NCI-H510A treated with DMSO at 0.1 percent for 48 hours (cell line): ENCODE results near the gene ALKBH7.
A peak's percentile ranks its signal among the peaks of the same experiment; 100 is the strongest.
"Not testable (repeated sequence)": the region's sequence is repeated elsewhere in the genome, so short reads cannot be mapped to it uniquely, and the experiment has no call there.

Experiments used
- DNase-seq: peaks from one replicate; lab custom pipeline; 2025; lab: John Stamatoyannopoulos, UW

Gene ALKBH7

GRCh38 chr19:6372594-6373095, at the start of gene ALKBH7:
TSS of gene ALKBH7 (plus strand) at chr19:6372794. CDS start at chr19:6372821, 27 bp downstream.
- peak; percentile 99 for DNase-seq

- DNase-seq = no peak
Observed at GRCh38 chr19:6324757-6325156, 47.8 kb upstream of the ALKBH7 start.

DNA sequence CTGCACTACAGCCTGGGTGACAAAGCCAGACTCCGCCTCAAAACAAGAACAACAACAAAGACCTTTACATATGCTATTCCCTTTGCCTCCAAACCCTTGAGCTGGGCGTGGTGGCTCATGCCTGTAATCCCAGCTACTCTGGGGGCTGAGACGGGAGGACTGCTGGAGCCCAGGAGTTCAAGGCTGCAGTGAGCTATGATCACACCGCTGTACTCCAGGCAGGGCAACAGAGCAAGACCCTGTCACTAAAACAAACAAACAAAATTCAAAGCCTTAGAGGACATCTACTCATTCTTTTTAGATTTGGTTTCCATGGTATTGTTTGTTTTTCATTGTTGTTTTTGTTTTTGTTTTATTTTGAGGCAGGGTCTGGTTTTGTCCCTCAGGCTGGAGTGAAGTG, 47.0 kb upstream of the ALKBH7 start:
- no peak for DNase-seq

- no peak for DNase-seq
Observed at GRCh38 chr19:6326815-6327214, 45.8 kb upstream of the ALKBH7 start.

DNA sequence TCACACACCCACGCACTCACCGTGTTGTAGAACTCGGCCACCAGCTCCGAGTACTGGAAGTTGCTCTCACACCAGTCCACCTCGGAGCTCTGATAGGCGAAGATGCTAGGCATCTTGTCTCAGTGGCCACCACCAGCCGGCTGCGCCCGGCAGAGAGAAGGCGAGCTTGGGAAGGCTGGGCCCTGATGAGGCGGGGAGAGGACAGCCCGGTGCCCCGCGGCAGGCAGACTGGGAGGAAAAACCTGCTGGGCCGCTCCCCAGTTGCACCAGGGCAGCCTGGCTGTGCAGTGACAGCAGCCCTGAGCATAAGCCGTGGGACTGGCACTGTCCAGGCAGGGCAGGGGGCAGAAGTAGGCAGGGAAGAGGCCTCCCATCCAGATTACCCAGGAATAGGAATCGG, 39.2 kb upstream of the ALKBH7 start, which contains the start of gene ACER1:
ACER1 (minus strand) TSS at position 174 of the 400 bp plus-strand sequence; CDS start at position 113, 61 bp downstream.
- no peak for DNase-seq

GRCh38 chr19:6334490-6335285, 37.9 kb upstream of the ALKBH7 start:
- DNase-seq = no peak

- DNase-seq = no peak
Observed at GRCh38 chr19:6340493-6341201, 31.9 kb upstream of the ALKBH7 start.

DNA sequence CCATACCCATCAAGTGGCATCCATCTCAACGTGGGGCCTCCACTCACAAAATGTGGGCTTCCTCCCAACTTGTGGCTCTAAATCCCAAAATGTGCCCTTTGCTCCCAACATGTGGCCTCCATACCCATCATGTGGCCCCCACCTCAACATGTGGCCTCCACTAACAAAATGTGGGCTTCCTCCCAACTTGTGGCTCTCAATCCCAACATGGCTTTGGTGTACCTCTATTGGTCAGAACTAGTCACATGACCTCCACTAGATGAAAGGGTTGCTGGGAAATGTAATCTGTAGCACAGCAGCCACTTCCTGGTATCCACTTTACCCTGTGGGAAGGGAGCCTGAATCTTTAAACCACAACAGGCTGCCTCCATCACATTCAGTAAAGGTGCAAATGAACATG, 29.1 kb upstream of the ALKBH7 start:
- DNase-seq = no peak

DNA sequence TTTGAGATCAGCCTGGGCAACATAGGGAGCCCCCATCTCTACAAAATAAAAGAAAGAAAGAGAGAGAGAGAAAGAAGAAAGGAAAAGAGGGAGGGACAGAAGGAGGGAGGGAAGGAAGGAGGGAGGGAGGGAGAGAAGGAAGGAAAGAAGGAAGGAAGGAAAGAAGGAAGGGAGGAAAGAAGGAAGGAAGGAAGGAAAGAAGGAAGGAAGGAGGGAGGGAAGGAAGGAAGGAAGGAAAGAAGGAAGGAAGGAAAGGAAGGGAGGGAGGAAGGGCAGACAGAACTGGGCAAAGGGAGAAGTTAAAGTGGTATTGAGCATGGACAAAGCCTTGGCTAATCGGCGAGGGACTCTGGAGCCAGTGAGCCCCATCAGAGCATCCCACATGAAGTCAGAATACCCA, 23.3 kb upstream of the ALKBH7 start:
- not testable (repeated sequence) for DNase-seq

GRCh38 chr19:6350688-6351087, 21.9 kb upstream of the ALKBH7 start:
- DNase-seq = no peak

DNA sequence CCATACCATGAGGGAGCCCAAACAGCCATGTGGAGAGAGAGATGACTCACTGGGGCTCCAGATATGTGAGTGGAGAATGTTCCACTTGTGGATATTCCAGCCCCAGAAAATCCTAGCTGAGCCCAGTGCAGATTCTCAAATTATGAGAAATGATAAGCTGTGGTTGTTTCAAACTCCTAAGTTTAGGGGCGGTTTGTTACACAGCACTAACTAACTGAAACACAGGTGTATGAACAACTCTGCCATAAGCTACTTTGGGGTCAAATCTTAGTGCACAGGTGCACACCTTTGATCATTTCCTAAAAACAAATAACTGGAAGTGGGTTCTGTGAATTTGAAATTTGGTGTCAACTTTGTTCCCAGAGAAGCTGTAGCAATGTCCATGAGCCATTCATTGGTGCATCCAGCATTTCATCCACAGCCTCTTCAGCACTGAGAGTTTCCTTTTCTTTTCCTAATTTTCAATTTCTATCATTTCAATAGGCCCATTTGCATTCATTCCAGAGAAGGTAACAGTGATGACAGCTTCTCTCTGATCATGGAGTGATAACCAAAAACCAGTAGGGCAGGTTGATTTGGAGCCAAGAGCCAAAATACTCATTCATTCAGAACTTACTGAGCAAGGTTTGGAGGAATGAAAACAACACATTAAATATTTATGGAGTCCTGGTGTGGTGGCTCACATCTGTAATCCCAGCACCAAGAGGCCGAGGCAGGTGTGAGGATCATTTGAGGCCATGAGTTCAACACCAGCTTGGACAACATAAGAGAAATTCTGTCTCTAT, 20.0 kb upstream of the ALKBH7 start:
- no peak for DNase-seq

GRCh38 chr19:6354098-6354674, 18.4 kb upstream of the ALKBH7 start:
- no peak for DNase-seq

DNA sequence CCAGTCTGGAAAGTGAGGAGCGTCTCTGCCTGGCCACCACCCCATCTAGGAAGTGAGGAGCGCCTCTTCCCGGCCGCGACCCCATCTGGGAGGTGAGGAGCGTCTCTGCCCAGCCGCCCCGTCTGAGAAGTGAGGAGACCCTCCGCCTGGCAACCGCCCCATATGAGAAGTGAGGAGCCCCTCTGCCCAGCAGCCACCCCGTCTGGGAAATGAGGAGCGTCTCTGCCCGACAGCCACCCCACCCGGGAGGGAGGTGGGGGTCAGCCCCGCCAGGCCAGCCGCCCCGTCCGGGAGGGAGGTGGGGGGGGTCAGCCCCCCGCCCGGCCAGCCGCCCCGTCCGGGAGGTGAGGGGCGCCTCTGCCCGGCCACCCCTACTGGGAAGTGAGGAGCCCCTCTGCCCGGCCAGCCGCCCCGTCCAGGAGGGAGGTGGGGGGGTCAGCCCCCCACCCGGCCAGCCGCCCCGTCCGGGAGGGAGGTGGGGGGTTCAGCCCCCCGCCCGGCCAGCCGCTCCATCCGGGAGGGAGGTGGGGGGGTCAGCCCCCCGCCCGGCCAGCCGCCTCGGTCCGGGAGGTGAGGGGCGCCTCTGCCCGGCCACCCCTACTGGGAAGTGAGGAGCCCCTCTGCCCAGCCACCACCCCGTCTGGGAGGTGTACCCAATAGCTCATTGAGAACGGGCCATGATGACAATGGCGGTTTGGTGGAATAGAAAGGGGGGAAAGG, 17.1 kb upstream of the ALKBH7 start:
- not testable (repeated sequence) for DNase-seq

GRCh38 chr19:6357174-6357573, 15.4 kb upstream of the ALKBH7 start:
- DNase-seq = no peak

- DNase-seq = no peak
Observed at GRCh38 chr19:6358003-6358402, 14.6 kb upstream of the ALKBH7 start.

DNA sequence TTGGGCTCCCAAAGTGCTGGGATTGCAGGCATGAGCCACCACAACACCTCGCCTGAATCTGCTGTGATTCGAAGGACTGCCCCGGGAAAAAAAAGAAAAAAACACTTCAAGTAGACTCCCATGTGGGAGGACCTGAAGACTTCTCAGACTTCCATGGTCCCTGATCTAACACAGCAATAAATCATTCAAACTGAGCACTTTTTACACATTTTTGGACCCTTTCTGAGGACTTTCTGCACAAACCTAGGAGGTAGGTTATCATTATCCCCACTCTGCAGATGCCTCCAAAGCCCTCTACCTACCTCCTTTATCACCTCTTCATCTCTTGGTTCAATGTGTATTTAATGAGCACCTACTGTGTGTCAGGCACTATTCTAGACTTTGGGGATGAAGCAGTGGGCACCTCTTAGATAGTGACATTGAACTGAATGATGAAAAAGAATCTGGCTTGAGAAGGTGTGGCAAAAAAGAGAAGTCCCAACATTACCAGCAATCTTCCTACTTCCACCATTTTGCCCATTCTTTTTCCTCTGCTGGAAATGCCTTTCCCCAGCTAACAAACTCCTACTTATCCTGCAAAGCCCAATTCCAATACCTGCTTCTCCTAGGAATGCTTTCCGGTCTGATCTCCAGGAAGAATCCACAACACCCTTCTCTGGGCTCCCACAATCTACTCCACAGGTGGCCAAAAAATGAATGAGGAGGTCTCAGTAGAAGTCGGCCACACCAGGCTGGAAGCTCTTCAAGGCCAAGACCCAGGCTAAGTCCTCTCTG, 12.8 kb upstream of the ALKBH7 start:
- no peak for DNase-seq

- DNase-seq = not testable (repeated sequence)
Observed at GRCh38 chr19:6360445-6360844, 12.1 kb upstream of the ALKBH7 start.

DNA sequence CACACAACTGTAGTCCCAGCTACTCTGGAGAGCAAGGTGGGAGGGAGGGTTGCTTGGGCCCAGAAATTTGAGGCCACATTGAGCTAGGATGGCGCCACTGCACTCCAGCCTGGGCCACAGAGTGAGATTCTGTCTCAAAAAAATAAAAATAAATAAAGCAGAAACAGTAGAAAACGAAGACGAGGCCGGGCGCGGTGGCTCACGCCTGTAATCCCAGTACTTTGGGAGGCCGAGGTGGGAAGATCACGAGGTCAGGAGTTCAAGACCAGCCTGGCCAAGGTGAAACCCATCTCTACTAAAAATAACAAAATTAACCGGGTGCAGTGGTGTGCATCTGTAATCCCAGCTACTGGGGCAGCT, 11.8 kb upstream of the ALKBH7 start:
- DNase-seq = not testable (repeated sequence)

DNA sequence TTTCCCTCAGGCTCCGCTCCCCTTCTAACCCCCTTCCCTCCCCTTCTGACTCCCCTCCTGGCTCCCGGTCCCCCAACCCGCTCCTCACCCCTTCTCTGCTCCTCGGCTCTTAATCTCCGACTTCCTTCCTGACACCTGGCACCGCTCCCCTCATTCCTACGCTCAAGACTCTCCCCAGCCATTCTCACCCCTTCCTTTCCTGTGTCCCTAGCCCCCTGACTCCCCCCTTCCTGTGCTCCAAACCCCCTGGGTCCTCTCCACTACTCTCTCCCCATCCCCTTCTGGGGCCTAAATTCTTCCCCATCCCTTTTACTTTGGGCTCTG, 10.6 kb upstream of the ALKBH7 start:
- no peak for DNase-seq

DNA sequence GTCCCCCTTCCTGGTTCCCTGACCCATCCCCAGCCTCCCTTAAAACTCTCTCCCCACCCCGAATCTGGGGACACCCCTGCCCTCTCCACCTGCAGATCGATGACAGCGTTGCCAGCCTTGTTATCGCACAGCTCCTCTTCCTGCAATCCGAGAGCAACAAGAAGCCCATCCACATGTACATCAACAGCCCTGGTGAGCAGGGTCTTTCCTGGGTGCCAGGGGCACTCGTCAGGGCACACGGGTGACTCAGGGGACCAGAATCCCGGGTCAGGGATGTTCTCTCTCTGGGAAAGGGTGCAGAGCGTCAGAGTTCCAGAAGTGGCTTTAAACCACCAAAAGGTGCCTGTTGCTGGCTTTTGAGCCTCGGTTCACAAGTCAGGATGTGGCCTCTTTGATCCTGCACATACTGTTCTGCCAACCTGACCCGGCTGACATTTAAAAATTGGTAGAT, 10.2 kb upstream of the ALKBH7 start:
- DNase-seq = no peak

DNA sequence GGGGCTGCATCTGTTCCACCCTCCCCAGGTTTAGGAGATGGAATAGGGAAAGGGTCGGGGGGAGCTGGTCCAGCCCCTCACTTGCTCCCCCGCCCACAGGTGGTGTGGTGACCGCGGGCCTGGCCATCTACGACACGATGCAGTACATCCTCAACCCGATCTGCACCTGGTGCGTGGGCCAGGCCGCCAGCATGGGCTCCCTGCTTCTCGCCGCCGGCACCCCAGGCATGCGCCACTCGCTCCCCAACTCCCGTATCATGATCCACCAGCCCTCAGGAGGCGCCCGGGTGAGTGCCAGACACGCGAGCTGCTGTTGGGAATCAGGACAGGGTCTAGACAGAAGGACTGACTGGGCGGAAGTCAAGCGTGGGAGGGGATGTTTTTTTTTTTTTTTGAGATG, 8.2 kb upstream of the ALKBH7 start:
- DNase-seq = no peak
